Measurements from ENCODE around the gene PAXX.

GRCh38 chr9:136953771-136954269 lies 38.4 kb upstream of the PAXX start:
- TF ChIP-seq CTCF (IDR thresholded peaks at IDR 0.05; ENCODE audit: borderline replicate concordance, extremely low read depth, low read length, poor library complexity, severe bottlenecking) (no peak), EZH2 (IDR thresholded peaks at IDR 0.05; ENCODE audit: borderline replicate concordance, low read depth, low read length, severe bottlenecking) (no peak)
